Peyer's patch (tissue), 4 donors: Measurements from ENCODE around the gene ZNF502. TPM values are rescaled to one million over a fixed set of nuclear protein-coding genes. Genes with fewer than 3 reads are reported as not detected.
A peak's percentile ranks its signal among the peaks of the same experiment; 100 is the strongest.

Experiments
- DNase-seq, 3 donors: peaks; one replicate each; pipeline ENCODE4 v3.0.0-alpha.2; 2017 to 2019
- H3K27ac ChIP-seq, 4 donors: fragments of 200-600 bp; sonication (generic); one replicate each; pipeline ENCODE4 v1.5.1; 2016 to 2019
- H3K27me3 ChIP-seq, 2 donors: fragments of 200-600 bp; sonication (generic); one replicate each; pipeline ENCODE4 v1.5.1; 2019
- H3K36me3 ChIP-seq, 3 donors: fragments of 200-600 bp; sonication (generic); one replicate each; pipeline ENCODE4 v1.5.1; 2016 to 2019
- H3K4me1 ChIP-seq, 4 donors: fragments of 200-600 bp; sonication (generic); one replicate each; pipeline ENCODE4 v1.5.1; 2016 to 2019
- H3K4me3 ChIP-seq, 4 donors: fragments of 200-600 bp; sonication (generic); 1 replicate in 3 of 4; 2 replicates in 1 of 4; pipeline ENCODE4 v1.5.1; 2016 to 2019; ENCODE audit warnings: mild to moderate bottlenecking in 1 of 4
- H3K9me3 ChIP-seq, 4 donors: fragments of 200-600 bp; sonication (generic); one replicate each; pipeline ENCODE4 v1.5.1; 2016 to 2019; ENCODE audit warnings: mild to moderate bottlenecking in 1 of 4
- CTCF ChIP-seq, 6 experiments: fragments of 450-650 bp in 4 of 6; fragments of 200-600 bp in 2 of 6; sonication (generic) in 1 of 6; IDR thresholded peaks; one replicate each; pipeline ENCODE4 v1.5.1; 2017 to 2019; ENCODE audit warnings: antibody characterized with exemption in 6 of 6, mild to moderate bottlenecking in 3 of 6, moderate library complexity in 1 of 6
- POLR2A ChIP-seq, 2 donors: fragments of 450-650 bp; IDR thresholded peaks; one replicate each; pipeline ENCODE4 v1.5.1; 2017; ENCODE audit warnings: antibody characterized with exemption in 2 of 2, mild to moderate bottlenecking in 2 of 2, moderate library complexity in 2 of 2
- total RNA-seq, 4 donors: library from RNA; depleted of rRNA; stranded (reverse); fragments of >200 nt; gene quantifications; one replicate each; pipeline ENCODE4 v1.1.0, GENCODE V29; 2016

ZNF502 gene
- total RNA-seq, 4 donors from 2014 or later = 2.3 to 5.0 (median 3.5) TPM

GRCh38 chr3:44721231-44722102, 9.0 kb downstream of the ZNF502 start:
- Histone ChIP-seq H3K9me3 (peaks cover 0 to 86% (median 38%) of the 10 kb centered on the region in 4 donors), H3K36me3 (peaks cover 0 to 49% (median 4%) of the 10 kb centered on the region in 3 donors), H3K4me3 (no peak overlapping the region), H3K27me3 (no peaks in the 10 kb centered on the region), H3K27ac (no peak overlapping the region), H3K4me1 (no peaks in the 10 kb centered on the region)
- DNase-seq = no peak
- TF ChIP-seq POLR2A (IDR thresholded peaks at IDR 0.05) (no peak), CTCF (IDR thresholded peaks at IDR 0.05) (no peak)

GRCh38 chr3:44722103-44722401, 9.6 kb downstream of the ZNF502 start:
- peaks cover 0 to 90% (median 41%) of the 10 kb centered on the region in 4 donors for H3K9me3 ChIP-seq
- H3K4me1 ChIP-seq = no peaks in the 10 kb centered on the region
- no peaks in the 10 kb centered on the region for H3K27me3 ChIP-seq
- H3K4me3 ChIP-seq = no peak overlapping the region
- no peak for TF ChIP-seq CTCF (IDR thresholded peaks at IDR 0.05)
- no peak for TF ChIP-seq POLR2A (IDR thresholded peaks at IDR 0.05)
- H3K27ac ChIP-seq = no peak overlapping the region
- DNase-seq = no peak
- peaks cover 0 to 49% (median 4%) of the 10 kb centered on the region in 3 donors for H3K36me3 ChIP-seq

GRCh38 chr3:44729384-44729910, 17.0 kb downstream of the ZNF502 start, which contains the start of gene ZNF501:
Gene ZNF501 (plus strand): TSS chr3:44729635. CDS start chr3:44734422, 4,787 bp downstream.
- H3K4me3 ChIP-seq = peak within 1 kb of the TSS; percentile 40 to 80 (median 64)
- H3K27me3 ChIP-seq = no peaks in the 10 kb centered on the region
- TF ChIP-seq CTCF (IDR thresholded peaks at IDR 0.05) = no peak
- TF ChIP-seq POLR2A (IDR thresholded peaks at IDR 0.05) = peak in 1 of 2 donors; percentile 33
- peak within 1 kb of the TSS in 3 of 4 donors; percentile 46 to 51 (median 47) for H3K27ac ChIP-seq
- H3K4me1 ChIP-seq = no peaks in the 10 kb centered on the region
- H3K9me3 ChIP-seq = peaks cover 0 to 60% (median 17%) of the 10 kb centered on the region in 4 donors
- DNase-seq = peak; percentile 91 to 97 (median 97)
- peaks cover 0 to 32% (median 0%) of the 10 kb centered on the region in 3 donors for H3K36me3 ChIP-seq

- no peak for TF ChIP-seq POLR2A (IDR thresholded peaks at IDR 0.05)
- TF ChIP-seq CTCF (IDR thresholded peaks at IDR 0.05) = no peak
- Histone ChIP-seq H3K36me3 (peaks cover 0 to 34% (median 0%) of the 10 kb centered on the region in 3 donors), H3K4me1 (no peaks in the 10 kb centered on the region), H3K4me3 (no peak overlapping the region), H3K27me3 (no peaks in the 10 kb centered on the region), H3K27ac (no peak overlapping the region), H3K9me3 (peaks cover 0 to 87% (median 13%) of the 10 kb centered on the region in 4 donors)
- DNase-seq = no peak
Measured at GRCh38 chr3:44734646-44735168, 22.2 kb downstream of the ZNF502 start.

GRCh38 chr3:44761101-44761423, 48.6 kb downstream of the ZNF502 start:
- Histone ChIP-seq H3K4me3 (peak overlapping the region; percentile 73 to 85 (median 78)), H3K27ac (peak overlapping the region; percentile 54 to 79 (median 74)), H3K4me1 (peaks cover 4 to 18% (median 5%) of the 10 kb centered on the region in 4 donors), H3K9me3 (no peaks in the 10 kb centered on the region), H3K36me3 (peaks cover 0 to 3% (median 0%) of the 10 kb centered on the region in 3 donors), H3K27me3 (no peaks in the 10 kb centered on the region)
- DNase-seq = no peak
- TF ChIP-seq CTCF (IDR thresholded peaks at IDR 0.05) = no peak
